GM12875 (cell line): ENCODE results near the gene MAST4.

Experiments
- H3K4me3 ChIP-seq: one replicate; pipeline ENCODE4 v1.5.1; 2011; ENCODE audit warnings: low read depth, low read length, control low read depth
- TF ChIP-seq, protein P1 (sequence below): IDR thresholded peaks from 2 replicates; pipeline ENCODE4 v1.5.1; 2011; ENCODE audit warnings: low read depth, mild to moderate bottlenecking, control low read depth, inconsistent platforms, low read length, moderate library complexity, borderline replicate concordance; ENCODE audit not compliant: insufficient read depth

Gene MAST4

DNA sequence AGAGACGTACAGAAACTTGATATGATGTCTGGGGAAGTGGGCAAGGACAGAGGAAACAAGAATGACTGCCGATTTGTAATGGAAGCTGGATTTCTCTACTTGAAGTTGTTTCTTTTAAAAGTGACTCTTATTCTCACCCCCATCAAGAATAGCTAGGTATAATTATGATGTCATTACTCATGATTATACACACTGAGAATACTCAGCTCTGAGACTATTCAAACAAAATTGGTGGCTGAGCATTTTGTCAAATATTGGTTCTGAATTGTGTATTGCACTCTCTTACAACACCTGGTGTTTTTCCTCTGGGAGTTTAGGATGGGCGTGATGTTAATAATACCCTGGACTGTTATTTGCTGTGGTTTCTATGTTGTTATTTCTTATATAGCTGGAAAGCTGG is 46.3 kb downstream of the MAST4 start:
- TF ChIP-seq, protein P1, sequence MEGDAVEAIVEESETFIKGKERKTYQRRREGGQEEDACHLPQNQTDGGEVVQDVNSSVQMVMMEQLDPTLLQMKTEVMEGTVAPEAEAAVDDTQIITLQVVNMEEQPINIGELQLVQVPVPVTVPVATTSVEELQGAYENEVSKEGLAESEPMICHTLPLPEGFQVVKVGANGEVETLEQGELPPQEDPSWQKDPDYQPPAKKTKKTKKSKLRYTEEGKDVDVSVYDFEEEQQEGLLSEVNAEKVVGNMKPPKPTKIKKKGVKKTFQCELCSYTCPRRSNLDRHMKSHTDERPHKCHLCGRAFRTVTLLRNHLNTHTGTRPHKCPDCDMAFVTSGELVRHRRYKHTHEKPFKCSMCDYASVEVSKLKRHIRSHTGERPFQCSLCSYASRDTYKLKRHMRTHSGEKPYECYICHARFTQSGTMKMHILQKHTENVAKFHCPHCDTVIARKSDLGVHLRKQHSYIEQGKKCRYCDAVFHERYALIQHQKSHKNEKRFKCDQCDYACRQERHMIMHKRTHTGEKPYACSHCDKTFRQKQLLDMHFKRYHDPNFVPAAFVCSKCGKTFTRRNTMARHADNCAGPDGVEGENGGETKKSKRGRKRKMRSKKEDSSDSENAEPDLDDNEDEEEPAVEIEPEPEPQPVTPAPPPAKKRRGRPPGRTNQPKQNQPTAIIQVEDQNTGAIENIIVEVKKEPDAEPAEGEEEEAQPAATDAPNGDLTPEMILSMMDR, result no peak
- no peak overlapping the region for H3K4me3 ChIP-seq

DNA sequence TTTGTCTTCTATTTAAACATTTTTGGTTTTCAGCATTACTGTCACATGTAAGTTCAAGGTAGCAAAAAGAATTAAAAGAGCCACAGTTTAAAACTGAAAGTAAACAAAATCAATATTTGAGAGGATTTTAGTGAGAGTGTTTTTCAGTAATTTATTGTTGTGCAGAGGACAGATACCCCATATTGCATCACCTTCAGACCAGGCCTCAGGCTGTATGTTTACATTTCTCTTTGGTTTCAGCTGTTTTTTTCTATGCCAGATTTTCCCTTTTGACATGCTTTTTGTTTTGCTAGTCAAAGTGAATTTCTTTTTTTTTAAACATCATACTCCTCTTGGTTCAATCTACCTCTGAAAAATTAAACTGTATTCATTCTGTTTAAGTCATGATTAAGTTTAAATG is 47.2 kb downstream of the MAST4 start:
- no peak overlapping the region for H3K4me3 ChIP-seq
- TF ChIP-seq, protein P1, result no peak

DNA sequence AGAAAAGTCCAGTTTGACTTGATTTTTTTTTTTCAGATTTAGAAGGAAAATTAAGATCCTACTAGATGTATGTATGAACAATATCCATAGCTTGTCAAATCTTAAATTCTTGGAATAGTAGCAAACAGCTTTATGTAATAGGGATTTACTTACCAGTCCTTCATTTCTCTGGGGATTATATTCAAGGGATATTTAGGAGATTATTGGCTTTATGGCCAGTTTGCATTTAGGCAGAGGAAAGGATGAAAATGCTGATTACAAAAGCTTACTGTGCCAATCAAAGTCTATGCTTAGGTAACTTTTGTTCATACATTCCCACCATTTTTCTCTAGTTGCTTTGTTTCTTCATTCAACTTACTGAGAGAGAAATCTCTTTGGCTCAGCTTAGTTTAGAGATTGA is 47.9 kb downstream of the MAST4 start:
- TF ChIP-seq, protein P1, result no peak
- no peak overlapping the region for H3K4me3 ChIP-seq

DNA sequence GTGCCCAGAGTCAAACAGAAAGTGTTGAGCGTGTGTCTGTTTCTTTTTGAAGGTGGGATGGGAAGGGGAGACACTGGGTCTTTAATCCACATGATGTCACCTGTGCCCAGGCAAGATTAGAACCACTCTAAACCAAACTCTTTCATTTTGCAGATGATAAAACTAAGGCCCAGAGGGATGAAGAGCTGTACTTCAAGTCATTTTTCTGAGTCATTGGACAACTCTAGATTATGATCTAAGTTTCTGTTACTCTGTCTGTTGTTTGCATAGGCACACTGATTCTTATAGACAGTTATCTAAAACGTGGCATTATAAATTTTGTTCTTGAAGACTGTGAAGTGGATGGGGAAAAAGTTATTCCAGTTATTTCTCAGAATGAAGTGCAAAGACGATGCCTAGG is 48.8 kb downstream of the MAST4 start:
- TF ChIP-seq, protein P1, result no peak
- no peak overlapping the region for H3K4me3 ChIP-seq

DNA sequence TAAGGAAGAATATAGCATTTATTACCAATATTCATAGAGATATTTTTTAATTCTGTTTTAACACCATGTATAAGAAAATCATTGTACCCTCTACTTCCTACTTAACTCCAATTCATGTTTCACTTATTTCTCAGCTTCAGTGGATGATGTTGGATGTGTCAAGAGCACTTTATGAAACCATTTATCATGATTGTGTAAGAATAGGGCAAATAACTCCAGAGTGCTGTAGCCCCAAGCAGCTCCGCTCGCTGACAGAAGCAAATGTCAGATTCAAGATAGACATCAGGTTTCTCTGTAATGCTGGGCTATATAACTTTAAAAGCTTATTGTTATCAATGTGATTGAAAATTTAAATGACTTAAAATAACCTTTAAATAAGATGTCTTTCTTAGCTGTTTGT is 50.4 kb downstream of the MAST4 start:
- no peak overlapping the region for H3K4me3 ChIP-seq
- TF ChIP-seq, protein P1, result no peak

GRCh38 chr5:66647146-66647856 is 51.1 kb downstream of the MAST4 start:
- H3K4me3 ChIP-seq, result no peak overlapping the region
- TF ChIP-seq, protein P1, result no peak

GRCh38 chr5:66652818-66653217 is 56.6 kb downstream of the MAST4 start:
- TF ChIP-seq, protein P1, result no peak
- no peak overlapping the region for H3K4me3 ChIP-seq
